HepG2 (cell line): Measurements from ENCODE around the gene CLEC20A. TPM values are rescaled to one million over a fixed set of nuclear protein-coding genes. Genes with fewer than 3 reads are reported as not detected.

Experiments used
- ATAC-seq: fragments of 200-7000 bp; cut with Tn5 transposase; 3 replicates; pipeline ENCODE4 v1.9.1; 2020; ENCODE audit warnings: mild to moderate bottlenecking, moderate library complexity
- BruUV-seq: library from RNA; stranded (reverse); fragments of 400-500 nt; replicated peaks from 2 replicates; lab custom pipeline; 2021; lab: Mats Ljungman, UMichigan
- CTCF ChIA-PET: fragments of 300-600 bp; formaldehyde crosslinking; extraction: SDS; loops from one replicate; lab custom pipeline; 2021; ENCODE audit warnings: low total read pairs, inconsistent platforms, low intra/inter-chr PET ratio; lab: Yijun Ruan, JAX
- POLR2A ChIA-PET: fragments of 350-600 bp; sonication (Branson Sonifier 250); formaldehyde crosslinking; loops from one replicate; lab custom pipeline; 2020; ENCODE audit warnings: antibody characterized with exemption, inconsistent platforms; lab: Yijun Ruan, JAX
- DNase-seq: peaks from one replicate; pipeline ENCODE4 v3.0.0-alpha.2; 2015; ENCODE audit warnings: low spot score
- FAIRE-seq: peaks from 3 replicates; lab custom pipeline; 2011; peaks lifted over from hg19 to GRCh38; lab: Jason Lieb, UNC
- H2AFZ ChIP-seq: one replicate; pipeline ENCODE4 v1.6.1; 2011; ENCODE audit warnings: low read length, inconsistent platforms
- H3K27ac ChIP-seq: fragments of 300-600 bp; 3 replicates; pipeline ENCODE4 v1.8.0; 2011; ENCODE audit warnings: mixed run types, mild to moderate bottlenecking, mixed read lengths, low read length, inconsistent platforms; ENCODE audit not compliant: insufficient read depth; ENCODE audit errors: extremely low read length
- H3K27me3 ChIP-seq, 2 experiments: fragments of 200-600 bp in 1 of 2; 2 replicates in 1 of 2; 3 replicates in 1 of 2; pipeline versions ENCODE4 v1.6.0 to v1.8.0; 2011; ENCODE audit warnings: low read length in 2 of 2, mild to moderate bottlenecking in 2 of 2, moderate library complexity in 2 of 2, inconsistent platforms in 1 of 2; ENCODE audit not compliant: insufficient read depth in 2 of 2, control insufficient read depth in 1 of 2
- H3K36me3 ChIP-seq, 2 experiments: fragments of 200-600 bp in 1 of 2; replicated peaks in 1 of 2; 2 replicates in 1 of 2; 3 replicates in 1 of 2; pipeline versions ENCODE4 v1.5.1 to v1.8.0; 2011; ENCODE audit warnings: low read length in 2 of 2, inconsistent platforms in 1 of 2; ENCODE audit not compliant: insufficient read depth in 2 of 2, control insufficient read depth in 1 of 2
- H3K4me1 ChIP-seq: 2 replicates; pipeline ENCODE4 v1.5.1; 2012; ENCODE audit warnings: low read length, inconsistent platforms; ENCODE audit not compliant: insufficient read depth
- H3K4me2 ChIP-seq: 2 replicates; pipeline ENCODE4 v1.6.0; 2011; ENCODE audit warnings: low read depth, low read length, inconsistent platforms
- H3K4me3 ChIP-seq, 3 experiments: fragments of 200-600 bp in 1 of 3; sonication (generic), shearing (Covaris generic) in 1 of 3; replicated peaks in 1 of 3; 2 replicates each; pipeline ENCODE4 v1.5.1; 2011 to 2016; ENCODE audit warnings: low read length in 3 of 3, inconsistent platforms in 2 of 3, low read depth in 2 of 3, mild to moderate bottlenecking in 2 of 3, control low read depth in 1 of 3, mixed read lengths in 1 of 3; ENCODE audit not compliant: insufficient read depth in 1 of 3
- H3K79me2 ChIP-seq: one replicate; pipeline ENCODE4 v1.6.1; 2011; ENCODE audit warnings: low read length, inconsistent platforms; ENCODE audit not compliant: insufficient read depth
- H3K9ac ChIP-seq: 2 replicates; pipeline ENCODE4 v1.6.0; 2011; ENCODE audit warnings: mild to moderate bottlenecking, low read depth, low read length, inconsistent platforms; ENCODE audit not compliant: insufficient read depth
- H3K9me3 ChIP-seq: 2 replicates; pipeline ENCODE4 v1.5.1; 2012; ENCODE audit warnings: mild to moderate bottlenecking, low read length
- H4K20me1 ChIP-seq: 2 replicates; pipeline ENCODE4 v1.6.0; 2011; ENCODE audit warnings: inconsistent platforms, mild to moderate bottlenecking, low read length, moderate library complexity; ENCODE audit not compliant: insufficient read depth
- AKAP8 ChIP-seq: sonication (generic); formaldehyde crosslinking; IDR thresholded peaks from 2 replicates; pipeline ENCODE4 v1.5.1; 2020; ENCODE audit warnings: mild to moderate bottlenecking, missing genetic modification reagents
- MTF2 ChIP-seq: sonication (generic); formaldehyde crosslinking; IDR thresholded peaks from 2 replicates; pipeline ENCODE4 v1.5.0; 2020; ENCODE audit warnings: missing genetic modification reagents, borderline replicate concordance
- MXI1 ChIP-seq: IDR thresholded peaks from 3 replicates; pipeline ENCODE4 v1.6.1; 2012; ENCODE audit warnings: low read depth, low read length, inconsistent platforms, borderline replicate concordance
- TARDBP ChIP-seq: sonication (generic); formaldehyde crosslinking; IDR thresholded peaks from 2 replicates; pipeline ENCODE4 v1.8.0; 2022; ENCODE audit warnings: mild to moderate bottlenecking, missing genetic modification reagents
- ZNF10 ChIP-seq: sonication (generic); formaldehyde crosslinking; IDR thresholded peaks from 2 replicates; pipeline ENCODE4 v1.4.0; 2020; ENCODE audit warnings: mild to moderate bottlenecking, low read depth, missing genetic modification reagents, borderline replicate concordance
- ZNF124 ChIP-seq: sonication (generic); formaldehyde crosslinking; IDR thresholded peaks from 2 replicates; pipeline ENCODE4 v1.4.0; 2020; ENCODE audit warnings: missing genetic modification reagents
- ZNF343 ChIP-seq: sonication (generic); formaldehyde crosslinking; IDR thresholded peaks from 2 replicates; pipeline ENCODE4 v1.4.0; 2020; ENCODE audit warnings: mild to moderate bottlenecking, missing genetic modification reagents
- ZNF543 ChIP-seq: sonication (generic); formaldehyde crosslinking; IDR thresholded peaks from 2 replicates; pipeline ENCODE4 v1.4.0; 2020; ENCODE audit warnings: mild to moderate bottlenecking, missing genetic modification reagents
- ZNF703 ChIP-seq: sonication (generic); formaldehyde crosslinking; IDR thresholded peaks from 2 replicates; pipeline ENCODE4 v1.5.1; 2020; ENCODE audit warnings: missing genetic modification reagents, mild to moderate bottlenecking, moderate library complexity, borderline replicate concordance
- ZNF749 ChIP-seq: sonication (generic); formaldehyde crosslinking; IDR thresholded peaks from 2 replicates; pipeline ENCODE4 v1.8.0; 2022; ENCODE audit warnings: mild to moderate bottlenecking, missing genetic modification reagents, moderate library complexity, borderline replicate concordance
- WGBS: methylation state at CpG from one replicate; pipeline ENCODE4 v1.1.6; 2017; ENCODE audit warnings: low lambda C conversion rate; 5-methylcytosine and 5-hydroxymethylcytosine counted together
- in situ Hi-C: cut with HindIII; loops from 2 replicates; pipeline ENCODE4 v1.10.0; 2017; ENCODE audit warnings: low pct_unique_long_range_greater_than_20kb; ENCODE audit not compliant: extremely low pct_ligation_motif_present
- intact Hi-C: fragments of 100-400 bp; cut with micrococcal nuclease; formaldehyde crosslinking; loops from one replicate; pipeline ENCODE4 v1.10.0; 2022; ENCODE audit not compliant: unreplicated experiment
- polyA plus RNA-seq, 8 experiments: library from polyadenylated mRNA; depleted of rRNA in 3 of 8; stranded (reverse) in 7 of 8; unstranded in 1 of 8; fragments of >200 nt; fragmentation: Illumina TruSeq in 4 of 8; extraction: Trizol in 4 of 8; gene quantifications; 2 replicates each; pipeline versions ENCODE4 v1.2.1 to v1.2.3, GENCODE V29; 2011 to 2016; ENCODE audit warnings: low read depth in 4 of 8, missing spikeins in 1 of 8, mixed read lengths in 1 of 8; ENCODE audit not compliant: insufficient read depth in 1 of 8
- total RNA-seq, 5 experiments: library from RNA; depleted of rRNA; stranded (reverse); fragments of >200 nt; fragmentation: Illumina TruSeq; extraction: Trizol; gene quantifications; 2 replicates each; pipeline ENCODE4 v1.2.3, GENCODE V29; 2016; ENCODE audit warnings: low read depth in 1 of 5
- TF ChIP-seq, protein P1 (sequence below): sonication (generic); formaldehyde crosslinking; IDR thresholded peaks from 2 replicates; pipeline ENCODE4 v1.5.0; 2020; ENCODE audit warnings: missing genetic modification reagents, mild to moderate bottlenecking, borderline replicate concordance
- TF ChIP-seq, protein P2 (sequence below): sonication (generic); formaldehyde crosslinking; IDR thresholded peaks from 2 replicates; pipeline ENCODE4 v1.5.0; 2020; ENCODE audit warnings: missing genetic modification reagents, mild to moderate bottlenecking, borderline replicate concordance

Gene CLEC20A
- total and polyA plus RNA-seq, 2 of the 13 experiments (the other 11 are each of a cell fraction or from before 2014, with no cell fraction given): not detected

GRCh38 chr1:178484698-178485225, 12.0 kb downstream of the CLEC20A start:
- ChIA-PET POLR2A (no interaction called here), CTCF (no interaction called here)
- no peak overlapping the region for H3K27ac ChIP-seq
- DNase-seq (no peak), ATAC-seq (no peak), FAIRE-seq (no peak)
- no peaks in the 10 kb centered on the region for H4K20me1 ChIP-seq
- intact Hi-C loops (no loop called here), in situ Hi-C loops (no loop called here)
- H3K27me3 ChIP-seq: no peaks in the 10 kb centered on the region
- H3K36me3 ChIP-seq: no peaks in the 10 kb centered on the region
- TF ChIP-seq MXI1 (no peak), ZNF543 (CRISPR knock-in tag) (no peak), ZNF703 (CRISPR knock-in tag) (no peak), AKAP8 (CRISPR knock-in tag) (no peak), TARDBP (no peak), ZNF749 (no peak), ZNF343 (CRISPR knock-in tag) (no peak), ZNF10 (no peak), MTF2 (CRISPR knock-in tag) (no peak), ZNF124 (CRISPR knock-in tag) (no peak)
- TF ChIP-seq, protein P1, sequence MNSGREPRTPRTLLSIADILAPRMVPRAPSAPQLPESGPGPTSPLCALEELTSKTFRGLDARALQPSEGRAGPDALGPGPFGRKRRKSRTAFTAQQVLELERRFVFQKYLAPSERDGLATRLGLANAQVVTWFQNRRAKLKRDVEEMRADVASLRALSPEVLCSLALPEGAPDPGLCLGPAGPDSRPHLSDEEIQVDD (CRISPR knock-in tag): no peak
- TF ChIP-seq, protein P2, sequence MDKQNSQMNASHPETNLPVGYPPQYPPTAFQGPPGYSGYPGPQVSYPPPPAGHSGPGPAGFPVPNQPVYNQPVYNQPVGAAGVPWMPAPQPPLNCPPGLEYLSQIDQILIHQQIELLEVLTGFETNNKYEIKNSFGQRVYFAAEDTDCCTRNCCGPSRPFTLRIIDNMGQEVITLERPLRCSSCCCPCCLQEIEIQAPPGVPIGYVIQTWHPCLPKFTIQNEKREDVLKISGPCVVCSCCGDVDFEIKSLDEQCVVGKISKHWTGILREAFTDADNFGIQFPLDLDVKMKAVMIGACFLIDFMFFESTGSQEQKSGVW: no peak
- H3K9ac ChIP-seq: no peak overlapping the region
- no TSS peak for BruUV-seq
- 54% methylated on average over 3 of the region's 3 CpGs for WGBS
- peaks cover 13% of the 10 kb centered on the region for H3K4me1 ChIP-seq
- no peak overlapping the region for H2AFZ ChIP-seq
- no peak overlapping the region for H3K4me2 ChIP-seq
- no peaks in the 10 kb centered on the region for H3K79me2 ChIP-seq
- no peaks in the 10 kb centered on the region for H3K9me3 ChIP-seq
- no peak overlapping the region for H3K4me3 ChIP-seq
